ENCODE results near the gene HMG20B.

Gene HMG20B

GRCh38 chr19:3586707-3587346 lies 14.1 kb downstream of the HMG20B start:
- no peaks in the 10 kb centered on the region for H3K9me3 ChIP-seq
- H3K4me1 ChIP-seq (ENCODE audit: control insufficient read depth in 1 of 2, insufficient read depth in 1 of 2, low read depth in 1 of 2, low read length in 1 of 2): no peaks in the 10 kb centered on the region
- H3K36me3 ChIP-seq: no peaks in the 10 kb centered on the region
- TF ChIP-seq CTCF (IDR thresholded peaks at IDR 0.05): no peak
- peaks cover 44% of the 10 kb centered on the region for H3K27me3 ChIP-seq
- H3K27ac ChIP-seq: no peak overlapping the region
- no peak overlapping the region for H3K4me3 ChIP-seq (ENCODE audit: low read depth in 1 of 2, low read length in 1 of 2)

GRCh38 chr19:3589439-3589838 lies 16.7 kb downstream of the HMG20B start:
- H3K4me3 ChIP-seq (ENCODE audit: low read depth in 1 of 2, low read length in 1 of 2): no peak overlapping the region

GRCh38 chr19:3589949-3590348 lies 17.2 kb downstream of the HMG20B start:
- Histone ChIP-seq H3K27ac (no peak overlapping the region), H3K36me3 (no peaks in the 10 kb centered on the region), H3K4me1 (ENCODE audit: control insufficient read depth in 1 of 2, insufficient read depth in 1 of 2, low read depth in 1 of 2, low read length in 1 of 2) (no peaks in the 10 kb centered on the region), H3K4me3 (ENCODE audit: low read depth in 1 of 2, low read length in 1 of 2) (no peak overlapping the region), H3K9me3 (no peaks in the 10 kb centered on the region), H3K27me3 (peaks cover 37% of the 10 kb centered on the region)
- no peak for TF ChIP-seq CTCF (IDR thresholded peaks at IDR 0.05)

More at GRCh38 chr19:3589439-3589838, 16.7 kb downstream of the HMG20B start:
- TF ChIP-seq CTCF (IDR thresholded peaks at IDR 0.05): no peak
- Histone ChIP-seq H3K27me3 (peaks cover 42% of the 10 kb centered on the region), H3K9me3 (no peaks in the 10 kb centered on the region), H3K36me3 (no peaks in the 10 kb centered on the region), H3K27ac (no peak overlapping the region), H3K4me1 (ENCODE audit: control insufficient read depth in 1 of 2, insufficient read depth in 1 of 2, low read depth in 1 of 2, low read length in 1 of 2) (no peaks in the 10 kb centered on the region)

GRCh38 chr19:3590991-3591659 lies 18.4 kb downstream of the HMG20B start:
- Histone ChIP-seq H3K27me3 (peaks cover 25% of the 10 kb centered on the region), H3K4me3 (ENCODE audit: low read depth in 1 of 2, low read length in 1 of 2) (no peak overlapping the region), H3K4me1 (ENCODE audit: control insufficient read depth in 1 of 2, insufficient read depth in 1 of 2, low read depth in 1 of 2, low read length in 1 of 2) (no peaks in the 10 kb centered on the region), H3K36me3 (no peaks in the 10 kb centered on the region), H3K27ac (no peak overlapping the region), H3K9me3 (no peaks in the 10 kb centered on the region)
- no peak for TF ChIP-seq CTCF (IDR thresholded peaks at IDR 0.05)

GRCh38 chr19:3591876-3592613 lies 19.3 kb downstream of the HMG20B start:
- no peak for TF ChIP-seq CTCF (IDR thresholded peaks at IDR 0.05)
- Histone ChIP-seq H3K36me3 (no peaks in the 10 kb centered on the region), H3K4me1 (ENCODE audit: control insufficient read depth in 1 of 2, insufficient read depth in 1 of 2, low read depth in 1 of 2, low read length in 1 of 2) (no peaks in the 10 kb centered on the region), H3K9me3 (no peaks in the 10 kb centered on the region), H3K27ac (no peak overlapping the region), H3K4me3 (ENCODE audit: low read depth in 1 of 2, low read length in 1 of 2) (no peak overlapping the region), H3K27me3 (peaks cover 16% of the 10 kb centered on the region)

All from neutrophil (primary cell).